Dendritic cell treated with granulocyte-macrophage colony-stimulating factor and Interleukin-4, amounts not matched to agents 40 ng/mL and 50 ng/mL, for 4 days (primary cell): Measurements from ENCODE around the gene RASL12.
"Not testable (repeated sequence)": the region's sequence is repeated elsewhere in the genome, so short reads cannot be mapped to it uniquely, and the experiment has no call there.

ENCODE experiments used
- H3K27ac Mint-ChIP-seq: one replicate; pipeline ENCODE4 v1.8.0; 2022; ENCODE audit warnings: mild to moderate bottlenecking, mixed read lengths
- H3K27me3 Mint-ChIP-seq: one replicate; pipeline ENCODE4 v1.8.0; 2022; ENCODE audit warnings: mild to moderate bottlenecking, mixed read lengths
- H3K36me3 Mint-ChIP-seq: one replicate; pipeline ENCODE4 v1.8.0; 2022; ENCODE audit warnings: low read depth, mixed read lengths
- H3K4me1 Mint-ChIP-seq: one replicate; pipeline ENCODE4 v1.8.0; 2022; ENCODE audit warnings: low read depth, mixed read lengths
- H3K4me3 Mint-ChIP-seq: one replicate; pipeline ENCODE4 v1.8.0; 2022; ENCODE audit warnings: mild to moderate bottlenecking, moderate library complexity, mixed read lengths
- H3K9me3 Mint-ChIP-seq: one replicate; pipeline ENCODE4 v1.8.0; 2022; ENCODE audit warnings: mixed read lengths
- intact Hi-C: fragments of 100-400 bp; cut with micrococcal nuclease; formaldehyde crosslinking; loops from one replicate; pipeline ENCODE4 v1.15.0; 2022

Gene RASL12

GRCh38 chr15:65074946-65075345 is 7.2 kb upstream of the RASL12 start:
- H3K27me3 Mint-ChIP-seq: peaks cover 47% of the 10 kb centered on the region
- peaks cover 15% of the 10 kb centered on the region for H3K4me1 Mint-ChIP-seq
- H3K4me3 Mint-ChIP-seq, H3K9me3 Mint-ChIP-seq, H3K36me3 Mint-ChIP-seq, intact Hi-C loops, H3K27ac Mint-ChIP-seq: not testable (repeated sequence)

GRCh38 chr15:65072617-65073016 is 4.8 kb upstream of the RASL12 start:
- intact Hi-C loops: no loop called here
- Mint-ChIP-seq H3K9me3 (no peaks in the 10 kb centered on the region), H3K27me3 (peaks cover 48% of the 10 kb centered on the region), H3K4me3 (no peak overlapping the region), H3K27ac (no peak overlapping the region), H3K4me1 (peaks cover 6% of the 10 kb centered on the region), H3K36me3 (no peaks in the 10 kb centered on the region)

- Mint-ChIP-seq H3K36me3 (no peaks in the 10 kb centered on the region), H3K4me3 (no peak overlapping the region), H3K4me1 (peaks cover 10% of the 10 kb centered on the region), H3K9me3 (no peaks in the 10 kb centered on the region), H3K27me3 (peaks cover 48% of the 10 kb centered on the region), H3K27ac (no peak overlapping the region)
- intact Hi-C loops: no loop called here
Observed at GRCh38 chr15:65072027-65072426, 4.2 kb upstream of the RASL12 start.

GRCh38 chr15:65071381-65071811 is 3.6 kb upstream of the RASL12 start:
- intact Hi-C loops: no loop called here
- no peaks in the 10 kb centered on the region for H3K9me3 Mint-ChIP-seq
- H3K4me1 Mint-ChIP-seq: peaks cover 11% of the 10 kb centered on the region
- no peaks in the 10 kb centered on the region for H3K36me3 Mint-ChIP-seq
- H3K27ac Mint-ChIP-seq: no peak overlapping the region
- H3K4me3 Mint-ChIP-seq: no peak overlapping the region
- H3K27me3 Mint-ChIP-seq: peaks cover 48% of the 10 kb centered on the region

GRCh38 chr15:65069779-65070546 is 2.2 kb upstream of the RASL12 start:
- no peaks in the 10 kb centered on the region for H3K36me3 Mint-ChIP-seq
- no peak overlapping the region for H3K4me3 Mint-ChIP-seq
- H3K9me3 Mint-ChIP-seq: no peaks in the 10 kb centered on the region
- no peak overlapping the region for H3K27ac Mint-ChIP-seq
- intact Hi-C loops: no loop called here
- peaks cover 51% of the 10 kb centered on the region for H3K27me3 Mint-ChIP-seq
- peaks cover 6% of the 10 kb centered on the region for H3K4me1 Mint-ChIP-seq

- H3K4me3 Mint-ChIP-seq: no peak overlapping the region
- peaks cover 6% of the 10 kb centered on the region for H3K4me1 Mint-ChIP-seq
- intact Hi-C loops: no loop called here
- peaks cover 53% of the 10 kb centered on the region for H3K27me3 Mint-ChIP-seq
- no peak overlapping the region for H3K27ac Mint-ChIP-seq
- no peaks in the 10 kb centered on the region for H3K36me3 Mint-ChIP-seq
- no peaks in the 10 kb centered on the region for H3K9me3 Mint-ChIP-seq
Observed at GRCh38 chr15:65069179-65069578, 1.4 kb upstream of the RASL12 start.

- intact Hi-C loops: no loop called here
- Mint-ChIP-seq H3K27ac (no peak overlapping the region), H3K9me3 (no peaks in the 10 kb centered on the region), H3K36me3 (no peaks in the 10 kb centered on the region), H3K27me3 (peaks cover 56% of the 10 kb centered on the region), H3K4me3 (no peak overlapping the region), H3K4me1 (peaks cover 6% of the 10 kb centered on the region)
Observed at GRCh38 chr15:65068403-65068788, 605 bp upstream of the RASL12 start.

GRCh38 chr15:65067317-65067644 is 510 bp downstream of the RASL12 start:
- Mint-ChIP-seq H3K27me3 (peaks cover 61% of the 10 kb centered on the region), H3K4me3 (no peak overlapping the region), H3K27ac (no peak overlapping the region), H3K4me1 (peaks cover 6% of the 10 kb centered on the region), H3K36me3 (no peaks in the 10 kb centered on the region), H3K9me3 (no peaks in the 10 kb centered on the region)
- intact Hi-C loops: no loop called here

GRCh38 chr15:65066635-65067316 is 1.0 kb downstream of the RASL12 start:
- Mint-ChIP-seq H3K27me3 (peaks cover 61% of the 10 kb centered on the region), H3K4me3 (no peak overlapping the region), H3K9me3 (no peaks in the 10 kb centered on the region), H3K27ac (no peak overlapping the region), H3K36me3 (no peaks in the 10 kb centered on the region), H3K4me1 (peaks cover 6% of the 10 kb centered on the region)
- intact Hi-C loops: no loop called here

GRCh38 chr15:65066001-65066634 is 1.7 kb downstream of the RASL12 start:
- Mint-ChIP-seq H3K36me3 (no peaks in the 10 kb centered on the region), H3K4me1 (peaks cover 6% of the 10 kb centered on the region), H3K27me3 (peaks cover 57% of the 10 kb centered on the region), H3K4me3 (no peak overlapping the region), H3K9me3 (no peaks in the 10 kb centered on the region), H3K27ac (no peak overlapping the region)
- intact Hi-C loops: no loop called here

GRCh38 chr15:65062726-65063125 is 5.1 kb downstream of the RASL12 start:
- intact Hi-C loops: no loop called here
- no peak overlapping the region for H3K4me3 Mint-ChIP-seq

GRCh38 chr15:65062061-65062460 is 5.7 kb downstream of the RASL12 start:
- Mint-ChIP-seq H3K36me3 (no peaks in the 10 kb centered on the region), H3K4me3 (no peak overlapping the region), H3K9me3 (no peaks in the 10 kb centered on the region), H3K27ac (no peak overlapping the region), H3K27me3 (peaks cover 36% of the 10 kb centered on the region), H3K4me1 (peaks cover 9% of the 10 kb centered on the region)
- intact Hi-C loops: no loop called here

More at GRCh38 chr15:65062726-65063125, 5.1 kb downstream of the RASL12 start:
- no peaks in the 10 kb centered on the region for H3K9me3 Mint-ChIP-seq
- H3K27ac Mint-ChIP-seq: no peak overlapping the region
- H3K36me3 Mint-ChIP-seq: no peaks in the 10 kb centered on the region
- H3K4me1 Mint-ChIP-seq: peaks cover 13% of the 10 kb centered on the region
- peaks cover 41% of the 10 kb centered on the region for H3K27me3 Mint-ChIP-seq

- Mint-ChIP-seq H3K4me1 (peaks cover 8% of the 10 kb centered on the region), H3K36me3 (no peaks in the 10 kb centered on the region), H3K9me3 (no peaks in the 10 kb centered on the region), H3K4me3 (no peak overlapping the region), H3K27ac (no peak overlapping the region), H3K27me3 (peaks cover 26% of the 10 kb centered on the region)
- intact Hi-C loops: no loop called here
Observed at GRCh38 chr15:65060641-65061397, 7.0 kb downstream of the RASL12 start.
